ENCODE data around the gene RAP1GAP2. TPM values are rescaled to one million over a fixed set of nuclear protein-coding genes. Genes with fewer than 3 reads are reported as not detected.
"Not testable (repeated sequence)": the region's sequence is repeated elsewhere in the genome, so short reads cannot be mapped to it uniquely, and the experiment has no call there.

The RAP1GAP2 gene
- total RNA-seq, 1 donor from 2014 or later: 17.9 TPM

DNA sequence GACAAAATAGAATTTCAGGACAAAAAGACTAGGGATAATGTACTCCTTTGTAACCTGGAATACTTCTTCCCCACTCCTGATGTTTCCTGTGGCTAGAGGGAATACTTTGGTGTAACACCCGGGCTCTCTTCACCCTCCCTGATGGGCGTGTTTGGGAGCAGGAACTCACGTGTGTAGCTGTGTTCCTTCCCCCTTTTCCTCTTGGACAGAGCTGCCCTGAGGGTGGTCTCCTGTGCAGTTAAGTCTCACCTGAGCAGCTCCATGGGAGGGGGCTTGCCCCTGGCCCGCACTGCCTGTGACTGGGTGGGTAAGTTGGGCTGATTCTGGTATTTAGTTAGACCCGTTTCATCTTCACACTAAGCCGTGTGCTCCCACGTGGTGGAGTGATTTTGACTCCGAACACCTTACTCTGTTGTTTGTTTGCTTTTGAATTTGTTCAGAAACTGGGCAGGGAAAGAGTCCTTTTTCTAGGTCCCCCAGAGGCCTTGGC, 179.3 kb downstream of the RAP1GAP2 start:
- ATAC-seq: peak; percentile 90

DNA sequence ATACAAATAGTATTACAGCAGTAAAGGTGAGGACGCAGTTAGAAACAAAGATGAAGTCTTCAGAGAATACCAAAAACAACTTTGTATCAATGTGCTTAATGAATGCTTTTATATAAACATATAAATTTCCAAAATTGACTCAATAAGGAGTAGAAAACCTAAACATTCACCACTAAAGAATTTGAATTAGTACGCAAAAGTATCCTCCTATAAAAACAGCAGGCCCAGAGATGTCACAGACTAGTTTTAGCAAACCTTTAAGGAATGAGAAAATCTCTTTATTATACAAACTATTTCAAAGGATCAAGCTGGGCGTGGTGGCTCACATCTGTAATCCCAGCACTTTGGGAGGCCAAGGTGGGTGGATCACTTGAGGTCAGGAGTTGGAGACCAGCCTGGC, 180.9 kb downstream of the RAP1GAP2 start:
- ATAC-seq: no peak

DNA sequence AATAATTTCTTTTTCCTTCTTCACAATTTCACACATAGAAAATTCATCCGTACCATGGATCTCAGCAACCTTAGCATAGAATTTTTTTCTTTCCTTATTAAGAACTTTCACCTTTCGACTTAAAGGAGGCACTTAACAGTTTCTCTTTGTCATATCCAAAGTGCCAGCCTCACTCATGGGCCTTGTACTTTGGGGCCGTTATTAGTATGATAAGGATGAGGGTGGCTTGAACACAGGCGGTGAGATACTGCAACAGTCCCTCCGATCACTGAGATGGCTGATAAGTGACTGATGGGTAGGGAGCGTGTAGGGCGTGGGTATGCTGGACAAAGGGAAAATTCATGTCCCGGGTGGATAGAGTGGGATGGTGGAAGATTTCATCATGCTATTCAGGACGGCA, 181.9 kb downstream of the RAP1GAP2 start:
- no peak for ATAC-seq

DNA sequence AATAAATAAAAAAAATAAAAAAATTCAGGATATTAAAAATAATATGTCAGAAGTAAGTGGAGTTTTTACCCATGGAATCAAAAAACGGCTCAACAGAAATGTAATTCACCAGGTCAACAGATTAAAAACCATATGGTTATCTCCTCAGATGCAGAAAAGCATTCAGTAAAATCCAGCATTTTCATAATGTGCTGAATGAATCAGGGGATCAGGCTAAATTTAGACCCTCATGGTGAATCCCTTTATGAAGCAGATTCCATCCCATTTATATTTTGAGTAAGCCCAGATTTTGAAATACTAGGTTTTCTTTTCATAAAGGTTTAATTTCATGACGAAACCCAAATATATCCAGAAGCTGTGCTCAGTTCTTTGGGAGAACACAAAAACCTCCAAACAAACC, 182.8 kb downstream of the RAP1GAP2 start:
- ATAC-seq: no peak

DNA sequence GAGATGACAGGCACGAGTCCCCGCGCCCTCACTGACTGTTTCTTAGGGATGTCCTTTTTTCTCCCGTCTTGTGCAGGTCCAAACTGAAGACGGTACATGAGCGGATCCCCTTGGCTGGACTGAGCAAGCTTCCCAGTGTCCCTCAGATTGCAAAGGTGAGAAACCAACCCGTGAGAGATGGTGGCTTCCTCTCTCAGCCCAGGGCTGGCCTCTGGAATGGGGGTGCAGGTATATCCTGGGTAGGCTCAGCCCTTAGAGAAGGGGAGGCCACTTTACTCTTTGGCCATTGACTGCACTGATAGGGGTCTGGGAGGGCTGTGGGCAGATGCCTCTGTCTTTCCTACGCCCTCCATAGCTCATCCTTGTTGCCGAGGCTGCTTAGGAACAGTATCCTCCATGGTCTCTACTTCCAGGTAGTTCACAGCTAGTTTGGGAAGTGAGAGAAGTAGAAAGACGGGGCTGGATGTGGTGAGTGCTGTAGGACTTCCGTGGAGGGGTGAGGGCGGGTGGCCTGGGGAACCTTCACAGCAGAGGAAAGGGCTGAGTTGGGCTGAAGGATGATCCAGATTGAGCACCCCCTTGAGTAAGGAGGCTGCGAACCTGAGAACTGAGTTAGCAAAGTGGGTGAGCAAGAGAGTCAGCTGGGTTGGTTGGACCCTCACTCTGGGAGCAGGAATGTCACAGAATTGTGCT, 184.1 kb downstream of the RAP1GAP2 start:
- no peak for ATAC-seq

DNA sequence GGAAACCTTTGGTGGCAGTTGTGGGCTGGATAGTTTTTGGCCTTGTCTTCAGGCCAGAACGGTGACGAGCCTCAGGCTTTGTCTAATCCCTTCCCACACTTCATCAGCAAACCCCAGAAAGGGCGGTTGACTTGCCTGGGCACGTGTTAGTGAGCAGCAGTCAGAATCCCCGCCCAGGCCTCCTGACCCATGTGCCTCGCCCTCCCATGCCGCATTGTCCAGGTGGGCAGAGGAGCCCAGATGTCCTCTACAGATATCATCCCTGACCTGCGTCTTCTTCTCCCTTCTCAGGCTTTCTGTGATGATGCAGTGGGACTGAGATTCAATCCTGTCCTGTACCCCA, 184.6 kb downstream of the RAP1GAP2 start:
- peak; percentile 86 for ATAC-seq

DNA sequence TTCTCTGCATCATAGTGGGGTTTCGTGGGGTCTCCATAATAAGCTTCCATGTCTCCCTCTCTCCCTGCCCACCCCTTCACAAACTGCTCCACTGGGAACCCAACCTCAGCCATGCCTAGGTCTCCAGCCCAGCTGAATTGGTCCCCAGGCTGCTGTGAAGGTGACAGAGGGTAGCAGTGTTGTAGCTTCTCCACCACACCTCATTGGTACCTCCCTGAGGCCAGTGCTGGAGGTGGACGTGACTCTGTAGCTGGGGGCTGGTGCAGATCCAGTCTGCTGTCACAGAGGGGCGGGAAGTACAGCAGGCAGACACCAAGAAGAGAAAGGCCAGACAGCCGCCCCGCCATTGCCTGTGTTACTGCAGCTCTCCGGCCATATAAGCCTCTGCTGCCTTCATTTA, 185.1 kb downstream of the RAP1GAP2 start:
- peak; percentile 3 for ATAC-seq

DNA sequence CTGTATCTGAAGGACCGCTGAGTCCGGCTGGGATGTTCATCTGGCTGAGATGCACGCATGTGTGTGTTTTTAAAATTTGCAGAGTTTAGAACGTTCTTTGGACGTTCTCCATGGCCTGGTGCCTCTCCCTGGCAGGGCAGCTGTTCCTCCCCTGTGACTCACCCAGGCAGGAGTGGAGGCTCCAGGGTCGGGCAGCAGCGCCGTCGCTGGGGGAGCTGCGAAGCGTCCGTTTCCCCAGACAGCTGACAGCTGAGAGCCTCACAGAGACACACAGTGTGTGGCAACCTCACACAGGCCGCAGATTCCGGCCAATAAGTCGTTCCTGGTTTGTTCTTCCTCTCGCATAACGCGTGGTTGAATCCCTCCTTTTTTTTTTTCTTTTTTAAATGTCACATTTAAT, 186.6 kb downstream of the RAP1GAP2 start:
- peak; percentile 88 for ATAC-seq

DNA sequence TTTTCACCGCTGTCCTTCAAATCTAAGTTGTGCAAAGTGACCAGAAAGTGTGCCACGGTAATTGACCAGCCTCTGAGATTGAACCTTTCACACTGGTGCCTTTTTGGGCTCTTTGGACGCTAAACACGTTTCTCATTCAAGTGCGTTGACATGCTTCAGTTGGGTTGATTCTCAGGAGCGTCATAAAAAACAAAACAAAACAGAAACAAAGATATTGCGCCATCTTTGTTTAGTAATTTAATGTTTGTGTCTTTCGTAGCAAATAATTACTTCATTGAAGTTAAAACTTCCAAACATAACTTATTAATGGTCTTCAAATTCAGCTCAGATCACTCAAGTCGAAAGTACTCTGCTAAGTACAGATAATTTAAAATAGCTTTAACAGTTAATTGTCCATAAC, 187.0 kb downstream of the RAP1GAP2 start:
- no peak for ATAC-seq

DNA sequence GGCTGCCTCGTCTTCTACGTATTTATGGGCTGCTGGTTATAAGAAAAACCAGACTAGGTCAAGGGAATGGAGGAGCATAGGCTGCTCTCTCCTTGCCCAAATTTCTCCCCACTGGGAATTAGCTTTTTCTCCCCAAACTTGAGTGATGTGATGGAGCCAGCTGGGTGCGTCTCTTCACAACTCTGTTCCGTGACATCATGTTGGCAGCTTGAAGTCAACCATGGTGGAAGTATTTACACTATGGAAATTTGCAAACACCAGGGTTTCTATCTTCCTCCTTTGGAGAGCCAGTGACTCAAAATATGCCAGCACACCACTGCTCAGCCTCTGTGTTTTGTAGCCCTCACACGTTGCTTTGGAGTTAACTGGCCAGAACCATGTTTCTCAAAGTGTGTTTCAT, 189.1 kb downstream of the RAP1GAP2 start:
- no peak for ATAC-seq

DNA sequence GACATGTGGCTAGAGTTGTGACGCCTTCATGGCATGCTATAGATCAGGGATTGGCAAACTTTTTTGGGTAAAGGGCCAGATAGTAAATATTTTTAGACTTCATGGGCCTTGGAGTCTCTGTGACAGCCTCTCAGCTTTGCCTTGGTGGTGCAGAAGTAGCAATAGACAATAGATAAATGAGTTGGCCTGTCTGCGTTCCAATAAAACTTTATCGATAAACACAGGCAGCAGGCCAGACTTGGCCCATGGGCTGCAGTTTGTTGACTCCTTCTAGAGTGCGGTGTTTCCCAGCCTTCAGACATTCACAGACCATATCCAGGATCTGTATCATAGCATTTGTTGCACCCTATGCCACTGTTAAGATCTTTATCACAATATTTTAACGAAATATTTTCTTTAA, 190.7 kb downstream of the RAP1GAP2 start:
- ATAC-seq: no peak

DNA sequence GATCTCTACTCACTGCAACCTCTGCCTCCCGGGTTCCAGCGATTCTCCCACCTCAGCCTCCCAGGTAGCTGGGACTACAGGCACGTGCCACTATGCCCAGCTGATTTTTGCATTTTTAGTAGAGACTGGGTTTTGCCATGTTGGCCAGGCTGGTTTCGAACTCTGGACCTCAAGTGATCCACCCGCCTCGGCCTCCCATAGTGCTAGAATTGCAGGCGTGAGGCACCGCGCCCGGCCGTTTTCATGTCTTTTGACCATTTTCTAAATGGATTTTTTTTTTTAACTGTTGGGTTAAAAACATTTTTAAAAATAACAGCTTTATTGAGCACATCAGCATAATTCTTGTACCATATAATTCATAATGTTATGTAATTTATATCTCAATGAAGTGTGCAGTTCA, 193.2 kb downstream of the RAP1GAP2 start:
- ATAC-seq: not testable (repeated sequence)

DNA sequence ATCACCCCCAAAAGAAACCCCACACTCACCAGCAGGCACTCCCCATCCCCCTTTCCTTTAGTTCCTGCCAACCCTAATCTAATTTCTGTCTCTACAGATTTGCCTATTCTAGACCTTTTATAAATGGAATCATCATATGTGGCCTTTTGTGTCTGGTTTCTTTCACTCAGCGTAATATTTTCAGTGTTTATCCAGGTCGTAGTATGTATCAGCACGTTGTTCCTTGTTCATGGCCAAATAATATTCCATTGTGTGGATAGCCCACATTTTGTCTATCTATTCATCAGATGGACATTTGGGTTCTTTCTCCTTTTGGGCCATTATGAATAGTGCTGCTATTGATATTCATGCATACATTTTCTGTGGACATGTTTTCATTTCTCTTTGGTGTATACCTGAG, 193.6 kb downstream of the RAP1GAP2 start:
- no peak for ATAC-seq

DNA sequence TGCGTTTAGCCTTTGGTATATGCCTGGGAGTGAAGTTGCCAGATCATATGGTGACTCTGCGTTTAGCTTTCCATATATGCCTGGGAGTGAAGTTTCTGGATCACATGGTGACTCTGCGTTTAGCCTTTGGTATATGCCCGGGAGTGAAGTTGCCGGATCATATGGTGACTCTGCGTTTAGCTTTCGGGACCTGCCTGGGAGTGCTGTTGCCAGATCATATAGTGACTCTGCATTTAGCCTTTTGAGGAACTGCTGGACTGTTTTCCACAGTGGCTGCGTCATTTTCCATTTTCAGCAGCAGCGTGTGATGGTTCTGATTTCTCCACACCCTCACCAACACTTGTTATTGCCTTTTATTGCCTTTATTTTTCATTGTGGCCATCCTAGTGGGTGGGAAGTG, 194.2 kb downstream of the RAP1GAP2 start:
- ATAC-seq: no peak

DNA sequence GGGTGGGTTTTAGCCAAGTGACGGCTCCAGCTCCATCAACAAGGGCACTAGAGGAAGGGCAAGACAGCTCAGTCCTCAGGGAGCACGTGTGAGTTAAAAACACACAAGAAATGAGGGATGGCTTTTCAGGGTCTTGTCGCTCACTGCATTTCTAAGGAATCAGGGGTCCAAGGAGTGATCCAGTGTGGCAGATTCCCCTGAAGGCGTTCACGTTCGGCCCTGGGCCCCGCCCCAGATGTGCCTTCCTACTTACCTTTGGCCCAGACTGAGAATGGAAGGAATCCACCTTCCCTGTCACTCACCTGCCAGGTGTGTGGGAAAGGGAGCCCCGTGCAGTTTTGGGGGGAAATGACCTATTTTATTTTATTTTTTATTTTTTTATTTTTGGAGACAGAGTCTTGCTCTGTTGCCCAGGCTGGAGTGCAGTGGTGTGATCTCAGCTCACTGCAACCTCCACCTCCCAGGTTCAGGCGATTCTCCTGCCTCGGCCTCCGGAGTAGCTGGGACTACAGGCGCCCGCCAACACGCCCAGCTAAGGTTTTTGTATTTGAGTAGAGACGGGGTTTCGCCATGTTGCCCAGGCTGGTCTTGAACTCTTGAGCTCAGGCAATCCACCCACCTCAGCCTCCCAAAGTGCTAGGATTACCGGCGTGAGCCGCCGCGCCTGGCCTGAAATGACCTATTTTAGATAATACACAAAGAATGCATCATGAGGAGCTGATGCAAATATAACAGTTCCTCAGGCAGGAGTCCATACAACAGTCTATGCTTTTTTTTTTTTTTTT, 195.3 kb downstream of the RAP1GAP2 start:
- ATAC-seq: not testable (repeated sequence)

DNA sequence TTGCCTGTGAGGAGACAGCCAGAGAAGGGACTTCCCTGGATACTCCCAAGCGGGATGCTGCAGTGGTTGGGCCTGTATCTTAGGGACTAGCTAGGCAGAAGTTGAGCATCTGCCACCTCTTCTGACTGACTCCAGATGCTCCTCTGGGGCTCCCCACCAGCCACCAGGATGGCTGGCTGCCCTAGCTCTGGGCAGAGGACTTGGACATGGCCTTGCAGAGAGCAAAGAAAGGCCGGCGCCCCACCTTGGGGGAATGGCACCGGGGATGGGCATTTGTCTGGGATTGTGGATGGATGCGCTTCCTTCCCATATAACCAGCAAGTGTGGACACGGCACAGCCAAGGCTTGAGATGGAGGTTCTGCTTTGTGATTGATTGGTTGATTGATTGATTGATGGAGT, 198.2 kb downstream of the RAP1GAP2 start:
- no peak for ATAC-seq

DNA sequence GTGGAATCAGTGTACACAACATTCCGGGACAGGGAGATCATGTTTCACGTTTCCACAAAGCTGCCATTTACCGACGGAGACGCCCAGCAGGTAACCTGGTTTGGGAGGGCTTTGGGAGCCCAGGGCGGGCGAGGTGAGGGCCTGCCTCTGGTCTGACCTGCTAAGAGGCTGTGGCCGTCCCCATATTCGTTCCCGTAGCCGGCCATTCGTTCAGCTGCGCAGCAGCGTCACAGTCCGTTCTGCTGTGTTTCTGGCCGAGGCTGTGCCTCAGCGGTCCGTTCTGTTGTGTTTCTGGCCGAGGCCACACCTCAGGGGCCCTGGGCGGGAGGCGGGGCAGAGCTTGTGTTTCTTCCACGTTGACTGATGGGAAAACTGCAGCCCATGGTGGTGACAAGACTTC, 199.1 kb downstream of the RAP1GAP2 start:
- no peak for ATAC-seq

DNA sequence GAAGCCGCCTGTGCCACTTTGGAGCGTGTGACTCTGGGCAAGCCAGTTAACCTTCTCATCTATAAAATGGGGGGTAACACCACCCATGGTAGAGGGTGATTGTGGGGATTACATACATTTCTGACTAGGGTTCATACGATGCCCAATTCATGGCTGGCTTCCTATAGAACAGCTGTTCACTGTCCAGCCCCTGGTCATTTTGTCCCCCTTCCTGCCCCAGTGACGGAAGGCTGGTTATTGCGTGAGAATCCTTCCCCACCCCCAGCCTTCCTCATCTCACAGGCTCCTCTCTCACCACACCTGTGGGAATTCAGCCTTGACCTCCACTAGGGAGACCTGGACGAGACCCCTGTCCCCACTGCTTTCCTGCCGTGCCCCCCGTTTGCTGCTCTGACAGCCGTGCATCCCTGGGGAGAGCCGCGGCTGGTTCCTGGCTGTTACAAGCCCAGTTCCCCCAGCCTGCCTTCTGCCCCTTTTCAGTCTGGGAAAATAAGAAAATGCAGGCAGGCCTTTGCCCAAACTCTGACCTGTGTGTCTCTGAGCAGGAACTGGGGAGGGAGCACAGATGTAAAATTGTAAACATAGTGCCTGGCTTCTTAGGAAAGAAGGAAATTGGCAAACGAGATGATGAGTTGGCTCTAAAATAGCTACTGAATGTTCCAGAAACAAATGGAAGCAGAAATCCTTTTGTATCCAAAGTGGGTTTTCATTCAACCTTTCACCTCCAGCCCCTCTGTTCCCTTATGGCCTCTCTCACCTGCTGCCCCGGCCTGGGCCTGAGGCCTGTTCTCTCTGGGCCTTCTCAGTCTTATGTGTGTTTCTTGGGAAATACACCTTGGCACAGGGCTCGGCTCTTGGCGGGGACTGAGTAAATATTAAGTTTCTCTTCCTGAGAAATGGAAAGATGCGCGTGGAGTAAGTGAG, 199.9 kb downstream of the RAP1GAP2 start:
- ATAC-seq: no peak

DNA sequence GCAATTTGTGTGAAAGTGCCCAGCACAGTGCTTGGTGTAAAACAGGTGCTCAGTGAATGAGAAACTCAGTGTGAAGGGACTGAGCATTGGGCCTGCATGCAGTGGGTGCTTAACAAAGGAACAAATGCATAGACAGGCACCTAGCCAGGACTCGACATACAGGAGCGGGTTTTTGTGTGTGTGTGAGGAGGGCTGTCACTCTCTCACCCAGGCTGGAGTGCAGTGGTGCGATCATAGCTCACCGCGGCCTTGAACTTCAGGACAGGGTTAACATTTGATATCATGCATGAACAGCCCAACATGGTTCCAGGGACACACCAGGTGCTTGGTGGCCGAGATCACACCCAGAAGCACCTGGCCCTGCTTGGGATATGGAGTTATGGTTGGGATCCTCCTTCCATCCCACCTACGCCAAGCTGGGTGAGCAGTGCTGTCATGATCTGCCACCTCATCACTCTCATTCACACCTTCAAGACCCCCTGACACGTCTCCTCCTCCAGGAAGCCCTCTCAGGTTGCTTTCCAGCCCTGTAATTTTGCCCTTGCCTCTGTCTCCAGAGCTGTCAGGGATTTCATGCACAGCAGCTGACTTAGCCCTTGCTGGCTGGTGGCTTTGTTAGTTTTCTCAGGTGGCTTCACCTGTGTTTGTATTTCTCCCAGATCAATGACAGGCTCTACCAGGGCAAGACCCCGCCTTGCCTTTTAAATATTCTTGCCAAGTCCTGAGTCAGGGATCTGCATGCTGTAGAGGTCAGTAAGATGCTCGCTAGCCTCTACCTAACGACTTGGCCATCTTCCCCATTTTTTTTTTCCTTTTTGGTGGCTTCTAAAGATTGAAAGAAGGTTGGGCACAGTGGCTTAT, 200.8 kb downstream of the RAP1GAP2 start:
- no peak for ATAC-seq

DNA sequence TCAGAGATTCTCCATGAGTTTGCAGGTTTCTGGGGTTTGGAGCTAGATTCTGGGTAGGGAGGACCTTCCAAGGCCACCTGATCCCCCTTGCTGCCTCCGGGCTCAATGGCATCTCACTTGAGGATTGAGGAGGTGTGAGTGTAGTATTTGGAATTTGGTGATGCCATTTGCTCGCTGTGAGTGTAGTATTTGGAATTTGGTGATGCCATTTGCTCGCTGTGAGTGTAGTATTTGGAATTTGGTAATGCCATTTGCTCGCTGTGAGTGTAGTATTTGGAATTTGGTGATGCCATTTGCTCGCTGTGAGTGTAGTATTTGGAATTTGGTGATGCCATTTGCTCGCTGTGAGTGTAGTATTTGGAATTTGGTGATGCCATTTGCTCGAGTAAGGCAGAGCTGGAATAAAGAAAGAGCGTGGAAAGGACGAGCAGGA, 202.2 kb downstream of the RAP1GAP2 start:
- not testable (repeated sequence) for ATAC-seq

DNA sequence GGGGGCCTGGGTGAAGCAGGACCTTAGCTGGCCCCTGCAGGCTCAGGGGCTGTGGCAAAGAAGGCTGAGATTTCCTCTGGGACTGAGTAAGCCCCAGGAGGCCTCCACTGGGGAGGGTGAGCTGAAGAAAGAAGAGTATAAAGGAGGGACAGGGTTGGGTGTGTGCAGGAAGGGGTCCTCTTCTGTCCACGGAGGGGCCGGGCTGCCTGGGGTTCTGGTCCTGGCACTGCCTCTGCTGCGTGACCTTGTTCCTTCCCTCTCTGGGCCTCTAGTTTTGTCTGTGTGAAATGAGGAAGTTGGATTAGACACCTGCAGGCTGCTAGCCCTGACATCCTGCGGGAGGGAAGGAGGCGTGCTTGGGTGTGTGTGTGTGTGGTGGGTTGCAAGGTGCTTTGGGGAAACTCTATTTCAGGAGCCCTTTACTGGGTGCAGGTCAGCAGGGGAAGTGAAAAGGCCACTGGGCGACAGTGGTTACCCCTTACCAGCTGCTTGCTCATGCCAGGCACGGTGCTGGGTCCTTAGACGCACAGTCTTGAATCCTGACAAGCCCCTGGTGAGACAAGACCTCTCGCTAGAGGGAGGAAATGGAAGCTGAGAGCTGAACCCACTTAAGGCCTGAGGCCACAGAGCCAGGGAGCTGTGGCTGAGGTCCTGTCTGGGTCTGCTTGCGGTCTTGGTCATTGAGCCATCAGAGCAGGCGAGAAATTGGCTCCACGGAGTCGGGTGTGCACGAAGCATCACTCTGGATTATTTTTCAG, 206.5 kb downstream of the RAP1GAP2 start:
- peak; percentile 10 for ATAC-seq
